GM18505 (cell line): Measurements from ENCODE around the gene GUCY1B1.

Source experiments
- ATAC-seq: cut with Tn5 transposase; IDR thresholded peaks from one replicate; pipeline ENCODE4 v1.9.1; 2021; ENCODE audit not compliant: unreplicated experiment
- POLR2A ChIP-seq: IDR thresholded peaks from 4 replicates; pipeline ENCODE4 v1.6.1; 2011; ENCODE audit warnings: borderline replicate concordance; ENCODE audit not compliant: insufficient read depth, insufficient read length; ENCODE audit errors: extremely low read depth

Gene GUCY1B1

GRCh38 chr4:155772459-155773195, 13.8 kb downstream of the GUCY1B1 start:
- ATAC-seq: no peak

GRCh38 chr4:155773196-155773800, 14.5 kb downstream of the GUCY1B1 start:
- TF ChIP-seq POLR2A: no peak
- no peak for ATAC-seq

More at GRCh38 chr4:155772459-155773195, 13.8 kb downstream of the GUCY1B1 start:
- TF ChIP-seq POLR2A: no peak

GRCh38 chr4:155774033-155774432, 15.2 kb downstream of the GUCY1B1 start:
- no peak for ATAC-seq
- TF ChIP-seq POLR2A: no peak

DNA sequence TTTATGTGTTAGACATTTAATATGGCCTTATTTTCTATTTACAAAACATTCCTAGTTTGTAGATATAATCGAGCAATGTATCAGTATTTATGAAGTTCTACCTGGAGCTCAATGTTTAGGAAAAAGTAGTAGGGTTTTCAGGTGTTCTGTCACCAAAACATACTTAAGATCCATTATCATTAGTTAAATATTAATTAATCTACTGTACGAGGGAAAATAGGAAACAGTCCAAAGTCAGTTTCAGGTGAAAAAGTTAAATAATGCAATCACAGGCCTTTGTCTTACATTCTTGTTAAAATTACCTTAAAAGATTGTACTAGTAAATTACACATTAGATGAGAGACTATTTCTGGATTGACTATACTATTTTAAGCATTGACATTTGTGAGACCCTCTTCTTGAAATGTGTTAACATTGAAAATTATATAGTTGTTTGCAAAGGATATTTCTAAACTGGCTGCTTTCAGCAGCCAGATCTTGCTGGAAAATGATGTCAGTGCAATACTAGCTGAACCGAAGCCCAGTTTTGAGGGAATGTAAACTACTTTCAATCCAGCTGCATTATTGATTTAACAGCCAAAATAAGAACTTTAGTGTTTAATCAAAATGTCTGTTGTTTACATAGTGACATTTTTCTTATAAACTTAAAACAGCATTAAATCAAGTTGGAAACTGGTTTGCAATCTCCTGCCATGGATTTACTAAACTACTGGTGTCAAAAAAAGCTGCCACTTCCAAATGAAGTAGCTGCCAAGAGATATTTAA, 19.3 kb downstream of the GUCY1B1 start:
- ATAC-seq: no peak
- TF ChIP-seq POLR2A: no peak

- TF ChIP-seq POLR2A: no peak
Observed at GRCh38 chr4:155780775-155781174, 22.0 kb downstream of the GUCY1B1 start.

DNA sequence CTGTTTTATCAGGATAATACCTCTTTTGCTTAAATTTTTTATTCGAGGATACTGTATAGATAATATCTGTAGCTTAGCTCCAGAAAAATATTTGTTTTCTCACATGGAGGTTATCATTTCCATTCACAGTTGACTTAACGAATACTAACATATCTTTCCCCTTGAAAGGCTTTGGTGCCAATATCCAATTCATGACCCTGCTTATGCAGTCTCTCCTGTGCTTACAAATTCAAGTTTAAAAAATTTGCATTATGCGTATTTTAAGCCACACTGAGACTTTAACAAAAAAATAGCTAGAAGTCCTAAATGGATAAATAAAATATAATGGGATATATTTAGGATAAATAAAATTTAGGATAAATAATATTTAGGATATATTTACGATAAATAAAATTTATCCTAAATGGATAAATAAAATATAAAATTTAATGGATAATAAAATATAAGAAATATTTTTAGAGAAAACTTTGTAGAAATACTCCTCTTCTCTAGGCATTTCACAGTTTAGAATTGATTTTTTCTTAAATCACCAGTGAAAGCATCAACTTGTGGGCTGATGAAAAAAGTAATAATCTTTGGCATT, 22.5 kb downstream of the GUCY1B1 start:
- no peak for ATAC-seq
- TF ChIP-seq POLR2A: no peak

More at GRCh38 chr4:155780775-155781174, 22.0 kb downstream of the GUCY1B1 start:
- no peak for ATAC-seq

DNA sequence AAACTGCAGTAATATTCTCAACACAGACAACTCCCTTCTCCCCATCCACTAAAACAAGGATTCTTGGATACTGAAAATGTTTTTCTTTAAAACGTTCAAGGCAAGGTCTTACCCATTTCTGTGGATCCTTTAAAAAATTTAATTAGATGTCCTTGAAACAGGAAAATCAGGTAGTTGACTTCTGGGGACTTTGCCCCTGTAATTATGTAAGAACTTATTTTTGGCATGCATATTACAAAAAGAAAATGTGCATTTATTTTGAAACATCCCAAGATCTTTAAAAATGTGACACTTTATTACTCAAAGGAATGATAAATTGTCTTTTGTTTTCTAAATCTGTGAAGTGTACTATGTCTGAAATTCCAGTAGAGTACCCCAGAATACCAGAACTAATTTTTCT, 25.8 kb downstream of the GUCY1B1 start:
- ATAC-seq: no peak
- no peak for TF ChIP-seq POLR2A

- no peak for ATAC-seq
- TF ChIP-seq POLR2A: no peak
Observed at GRCh38 chr4:155785828-155786227, 27.0 kb downstream of the GUCY1B1 start.

DNA sequence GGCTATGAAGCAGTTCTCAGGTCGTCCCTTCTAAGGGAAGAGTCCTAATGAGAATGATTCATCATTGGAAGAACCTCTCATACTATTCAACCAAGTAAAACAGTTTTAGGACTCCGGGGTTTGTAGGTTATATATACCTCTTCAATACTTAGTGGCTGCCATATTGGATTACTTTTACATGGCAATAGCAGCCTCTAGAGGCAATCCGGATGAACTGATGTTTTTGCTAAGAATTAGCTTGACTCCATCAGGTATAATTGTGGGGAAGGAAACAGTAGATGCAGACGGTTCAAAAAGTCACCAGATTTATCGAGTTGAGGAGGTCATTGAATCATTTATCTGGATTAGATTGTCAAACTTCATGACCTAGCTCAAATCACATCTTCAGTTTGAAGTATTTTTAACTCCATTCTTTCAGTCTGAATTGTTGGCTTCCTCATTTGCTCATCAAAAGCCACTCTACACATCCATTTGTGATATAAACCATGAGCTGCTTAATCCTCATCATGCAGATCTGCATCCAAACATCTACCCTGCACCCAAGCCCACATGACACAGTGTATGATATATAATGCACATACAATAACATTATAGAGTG, 28.4 kb downstream of the GUCY1B1 start:
- TF ChIP-seq POLR2A: no peak
- ATAC-seq: peak; percentile 99

GRCh38 chr4:155789391-155789790, 30.6 kb downstream of the GUCY1B1 start:
- ATAC-seq: no peak
- no peak for TF ChIP-seq POLR2A

DNA sequence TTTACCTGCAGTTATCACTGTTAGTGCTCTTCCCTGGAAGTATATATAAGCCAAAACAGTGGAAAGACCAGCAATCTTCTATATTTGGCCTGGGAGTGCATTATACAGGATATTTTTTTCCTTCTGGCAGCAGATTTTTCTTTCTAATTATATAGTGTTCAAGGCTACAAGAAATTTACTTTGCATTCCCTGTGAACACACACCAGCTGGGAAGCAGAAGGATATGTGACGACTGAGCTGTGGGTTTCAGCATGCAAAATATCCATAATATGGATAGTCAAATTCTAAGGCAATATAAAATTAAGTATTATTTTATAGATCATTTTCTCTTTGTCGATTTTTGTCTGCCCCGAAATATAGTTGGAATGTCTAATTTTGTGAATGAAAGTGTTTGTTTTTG, 31.2 kb downstream of the GUCY1B1 start:
- ATAC-seq: no peak
- TF ChIP-seq POLR2A: no peak

- no peak for TF ChIP-seq POLR2A
- no peak for ATAC-seq
Observed at GRCh38 chr4:155794589-155795236, 35.9 kb downstream of the GUCY1B1 start.
